Fibroblast of villous mesenchyme (primary cell): ENCODE data around the gene DLGAP1. TPM values are rescaled to one million over a fixed set of nuclear protein-coding genes. Genes with fewer than 3 reads are reported as not detected.

Source experiments
- DNase-seq: peaks from one replicate; pipeline ENCODE4 v3.0.0-alpha.2; 2010; ENCODE audit warnings: low read depth
- H3K4me3 ChIP-seq: 2 replicates; pipeline ENCODE4 v1.5.1; 2011; ENCODE audit warnings: low read depth, mild to moderate bottlenecking, low read length
- CTCF ChIP-seq: IDR thresholded peaks from 2 replicates; pipeline ENCODE4 v1.5.1; 2012; ENCODE audit warnings: low read depth, mild to moderate bottlenecking, low read length; ENCODE audit not compliant: insufficient read depth
- total RNA-seq: library from RNA; depleted of rRNA; stranded (reverse); fragments of >200 nt; gene quantifications from 2 replicates; pipeline ENCODE4 v1.2.3, GENCODE V29; 2012

DLGAP1 gene
- total RNA-seq, 1 donor = 0.86 TPM

GRCh38 chr18:3468833-3469232 lies 986.3 kb downstream of the DLGAP1 start:
- DNase-seq = no peak
- no peak for TF ChIP-seq CTCF
- H3K4me3 ChIP-seq = no peak overlapping the region

GRCh38 chr18:3468066-3468705 lies 986.9 kb downstream of the DLGAP1 start:
- no peak for TF ChIP-seq CTCF
- no peak for DNase-seq
- H3K4me3 ChIP-seq = no peak overlapping the region

- no peak for DNase-seq
- no peak for TF ChIP-seq CTCF
- no peak overlapping the region for H3K4me3 ChIP-seq
These were observed 988.2 kb downstream of the DLGAP1 start for GRCh38 chr18:3466872-3467271.

- peak; percentile 81 for DNase-seq
- TF ChIP-seq CTCF = no peak
- H3K4me3 ChIP-seq = no peak overlapping the region
These were observed 989.1 kb downstream of the DLGAP1 start for GRCh38 chr18:3466045-3466444.

GRCh38 chr18:3463051-3463450 lies 992.1 kb downstream of the DLGAP1 start:
- peak; percentile 61 for DNase-seq
- no peak for TF ChIP-seq CTCF
- H3K4me3 ChIP-seq = no peak overlapping the region

GRCh38 chr18:3461704-3462103 lies 993.4 kb downstream of the DLGAP1 start:
- no peak for TF ChIP-seq CTCF
- no peak for DNase-seq
- H3K4me3 ChIP-seq = no peak overlapping the region

- TF ChIP-seq CTCF = no peak
- no peak overlapping the region for H3K4me3 ChIP-seq
- no peak for DNase-seq
These were observed 994.2 kb downstream of the DLGAP1 start for GRCh38 chr18:3460823-3461398.
